Nephron (organoid): Measurements from ENCODE around the gene ZNF398.

Experiments used
- H3K27ac Mint-ChIP-seq, 3 experiments: 2 replicates each; pipeline ENCODE4 v1.8.0; 2020; ENCODE audit warnings: mixed read lengths in 3 of 3, mild to moderate bottlenecking in 2 of 3, moderate library complexity in 1 of 3
- H3K27me3 Mint-ChIP-seq: 2 replicates; pipeline ENCODE4 v1.8.0; 2021; ENCODE audit warnings: low read depth, mild to moderate bottlenecking, moderate library complexity, mixed read lengths
- H3K36me3 Mint-ChIP-seq: 2 replicates; pipeline ENCODE4 v1.8.0; 2020; ENCODE audit warnings: low read depth, mixed read lengths
- H3K4me1 Mint-ChIP-seq: 2 replicates; pipeline ENCODE4 v1.8.0; 2020; ENCODE audit warnings: mixed read lengths
- H3K4me3 Mint-ChIP-seq, 3 experiments: 2 replicates each; pipeline ENCODE4 v1.8.0; 2020; ENCODE audit warnings: mild to moderate bottlenecking in 3 of 3, mixed read lengths in 3 of 3, moderate library complexity in 2 of 3
- H3K9me3 Mint-ChIP-seq: 2 replicates; pipeline ENCODE4 v1.8.0; 2020; ENCODE audit warnings: mixed read lengths
- TF ChIP-seq, protein P1 (sequence below), 3 experiments: fragments of 200-600 bp; sonication (generic); IDR thresholded peaks; one replicate each; pipeline ENCODE4 v1.5.0; 2021; ENCODE audit warnings: antibody characterized with exemption in 3 of 3; ENCODE audit not compliant: unreplicated experiment in 3 of 3

ZNF398 gene

DNA sequence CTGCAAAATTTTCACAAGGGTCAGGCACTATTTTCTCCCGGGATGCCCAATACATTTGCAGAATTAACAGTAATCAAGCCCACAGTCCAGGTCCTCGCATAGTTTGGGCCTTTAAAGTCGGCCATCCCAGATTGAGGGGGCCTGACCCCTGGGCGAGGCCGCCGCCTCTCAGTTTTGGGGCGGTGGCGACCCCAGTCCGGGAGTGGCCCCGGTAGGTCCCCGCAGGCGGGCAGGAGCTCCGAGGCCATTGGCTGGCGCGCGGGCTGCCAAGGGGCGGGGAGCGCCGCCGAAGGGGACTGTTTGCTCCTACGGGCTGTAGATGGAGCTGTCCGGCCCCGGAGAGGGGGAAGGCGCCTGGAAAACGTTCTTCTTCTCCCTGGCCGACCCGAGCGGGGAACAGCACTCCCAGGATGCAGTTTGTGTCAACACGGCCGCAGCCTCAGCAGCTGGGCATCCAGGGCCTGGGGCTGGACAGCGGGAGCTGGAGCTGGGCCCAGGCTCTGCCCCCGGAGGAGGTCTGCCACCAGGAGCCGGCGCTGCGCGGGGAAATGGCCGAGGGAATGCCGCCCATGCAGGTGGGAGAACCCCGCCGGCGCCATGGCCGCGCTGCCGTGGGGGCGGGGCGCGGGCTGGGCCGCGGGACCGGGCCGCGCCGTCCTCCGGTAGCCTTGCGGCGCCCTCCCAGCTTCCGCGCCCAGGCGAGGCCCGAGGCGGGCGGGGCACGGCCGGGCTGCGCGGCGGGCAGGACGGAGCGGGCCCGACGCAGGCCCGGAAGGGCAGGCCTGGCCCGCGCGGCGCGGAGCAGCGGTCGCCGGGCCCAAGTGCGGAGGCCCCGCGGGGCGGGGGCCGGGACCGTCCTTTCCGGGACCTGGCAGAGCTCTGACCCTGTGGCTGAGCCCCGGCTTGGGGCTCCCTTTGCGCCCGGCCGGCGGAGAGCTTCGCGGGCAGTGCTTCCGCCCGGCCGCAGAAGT, 48.2 kb downstream of the ZNF398 start, which contains the start of gene ZNF282:
Gene ZNF282 (plus strand): TSS at position 367 of the 971 bp plus-strand sequence. CDS start 44 bp downstream, at position 411.
- Mint-ChIP-seq H3K9me3 (peaks cover 3% of the 10 kb centered on the region), H3K27me3 (peaks cover under 1% of the 10 kb centered on the region), H3K36me3 (peaks cover 28% of the 10 kb centered on the region), H3K27ac (peak within 1 kb of the TSS; percentile 73 to 92 (median 91)), H3K4me1 (peaks cover 13% of the 10 kb centered on the region), H3K4me3 (peak within 1 kb of the TSS; percentile 90 to 93 (median 92))
- TF ChIP-seq, protein P1, sequence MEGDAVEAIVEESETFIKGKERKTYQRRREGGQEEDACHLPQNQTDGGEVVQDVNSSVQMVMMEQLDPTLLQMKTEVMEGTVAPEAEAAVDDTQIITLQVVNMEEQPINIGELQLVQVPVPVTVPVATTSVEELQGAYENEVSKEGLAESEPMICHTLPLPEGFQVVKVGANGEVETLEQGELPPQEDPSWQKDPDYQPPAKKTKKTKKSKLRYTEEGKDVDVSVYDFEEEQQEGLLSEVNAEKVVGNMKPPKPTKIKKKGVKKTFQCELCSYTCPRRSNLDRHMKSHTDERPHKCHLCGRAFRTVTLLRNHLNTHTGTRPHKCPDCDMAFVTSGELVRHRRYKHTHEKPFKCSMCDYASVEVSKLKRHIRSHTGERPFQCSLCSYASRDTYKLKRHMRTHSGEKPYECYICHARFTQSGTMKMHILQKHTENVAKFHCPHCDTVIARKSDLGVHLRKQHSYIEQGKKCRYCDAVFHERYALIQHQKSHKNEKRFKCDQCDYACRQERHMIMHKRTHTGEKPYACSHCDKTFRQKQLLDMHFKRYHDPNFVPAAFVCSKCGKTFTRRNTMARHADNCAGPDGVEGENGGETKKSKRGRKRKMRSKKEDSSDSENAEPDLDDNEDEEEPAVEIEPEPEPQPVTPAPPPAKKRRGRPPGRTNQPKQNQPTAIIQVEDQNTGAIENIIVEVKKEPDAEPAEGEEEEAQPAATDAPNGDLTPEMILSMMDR (IDR thresholded peaks at IDR 0.05; ENCODE audit: unreplicated experiment in 3 of 3): peak; percentile 60 to 75 (median 74)

DNA sequence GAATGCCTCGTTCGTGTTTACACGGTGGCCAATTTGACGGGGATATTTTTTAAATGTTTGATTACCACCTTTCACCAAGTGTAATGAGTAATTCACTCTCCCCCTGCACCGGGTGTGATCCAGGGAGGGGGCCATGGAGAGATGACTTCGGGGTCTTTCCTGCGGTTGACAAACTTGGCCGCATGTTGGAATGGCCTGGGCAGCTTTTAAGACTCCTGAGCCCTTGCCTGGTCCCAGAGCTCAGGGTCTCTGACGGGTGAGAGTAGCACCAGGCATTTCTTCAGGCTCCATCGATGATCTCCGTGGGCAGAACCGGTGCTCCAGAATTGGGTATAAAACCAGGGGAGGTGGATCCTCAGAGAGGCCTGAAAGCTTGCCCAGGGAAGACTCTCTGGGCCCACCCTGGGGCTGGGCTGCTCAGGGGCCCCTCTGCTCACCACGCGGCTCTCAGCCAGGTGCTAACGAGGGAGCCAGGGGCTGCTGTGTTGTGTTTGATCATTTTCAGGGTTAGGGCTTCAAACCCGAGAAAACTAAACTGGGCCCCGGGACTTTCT, 49.0 kb downstream of the ZNF398 start:
- H3K9me3 Mint-ChIP-seq: peaks cover 3% of the 10 kb centered on the region

DNA sequence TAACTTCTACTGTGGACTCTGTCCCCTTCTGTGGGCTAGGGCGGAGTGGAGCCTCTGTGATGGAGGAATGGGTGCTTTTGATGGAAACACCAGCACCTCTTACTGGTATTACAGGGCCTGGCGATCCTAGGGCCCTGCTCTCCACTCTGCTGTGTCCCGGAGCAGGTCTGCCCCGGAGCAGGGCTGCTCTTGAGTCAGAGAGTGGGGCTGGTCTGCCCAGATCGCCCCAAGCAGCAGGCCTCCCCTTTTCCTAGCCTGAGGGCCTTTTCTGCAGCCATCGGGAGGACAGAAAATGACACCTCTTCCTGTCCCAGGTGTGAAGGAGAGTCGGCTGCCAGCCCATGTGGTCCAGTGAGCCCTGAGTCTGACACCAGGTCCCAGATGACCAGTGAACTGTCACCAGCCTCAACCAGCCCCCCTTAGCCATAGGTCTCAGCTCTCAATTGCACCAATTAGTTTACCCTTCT, 49.5 kb downstream of the ZNF398 start:
- TF ChIP-seq, protein P1 (IDR thresholded peaks at IDR 0.05; ENCODE audit: unreplicated experiment in 3 of 3): no peak
- Mint-ChIP-seq H3K9me3 (peaks cover 3% of the 10 kb centered on the region), H3K27me3 (no peaks in the 10 kb centered on the region), H3K4me1 (peaks cover 13% of the 10 kb centered on the region), H3K36me3 (peaks cover 39% of the 10 kb centered on the region), H3K27ac (peak overlapping the region; percentile 73 to 92 (median 91)), H3K4me3 (peak overlapping the region; percentile 90 to 93 (median 92))

More for the DNA sequence above, 49.0 kb downstream of the ZNF398 start:
- Mint-ChIP-seq H3K36me3 (peaks cover 34% of the 10 kb centered on the region), H3K27me3 (no peaks in the 10 kb centered on the region), H3K4me1 (peaks cover 13% of the 10 kb centered on the region), H3K4me3 (peak overlapping the region; percentile 90 to 93 (median 92)), H3K27ac (peak overlapping the region; percentile 73 to 92 (median 91))
- TF ChIP-seq, protein P1 (IDR thresholded peaks at IDR 0.05; ENCODE audit: unreplicated experiment in 3 of 3): no peak

DNA sequence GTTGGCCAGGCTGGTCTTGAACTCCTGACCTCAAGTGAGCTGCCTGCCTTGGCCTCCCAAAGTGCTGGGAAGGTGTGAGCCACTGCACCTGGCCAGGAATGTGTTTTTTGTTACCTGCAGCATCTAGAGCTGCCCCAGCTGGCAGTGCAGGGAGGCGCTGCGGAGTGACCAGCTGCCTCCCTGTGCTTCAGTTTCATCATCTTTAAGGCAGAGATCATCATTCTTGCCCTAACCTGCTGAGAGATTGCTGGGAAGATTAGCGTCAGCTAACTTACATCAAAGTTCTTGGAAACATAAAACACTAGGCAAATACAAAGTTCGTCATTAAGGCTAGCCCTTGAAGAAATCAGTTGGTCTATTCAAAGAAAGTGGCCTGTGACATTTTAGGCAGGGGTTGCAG, 50.4 kb downstream of the ZNF398 start:
- Mint-ChIP-seq H3K4me3 (peak overlapping the region; percentile 43 to 93 (median 90)), H3K4me1 (peaks cover 13% of the 10 kb centered on the region), H3K27me3 (no peaks in the 10 kb centered on the region), H3K36me3 (peaks cover 47% of the 10 kb centered on the region), H3K27ac (no peak overlapping the region), H3K9me3 (peaks cover 3% of the 10 kb centered on the region)
- TF ChIP-seq, protein P1 (IDR thresholded peaks at IDR 0.05; ENCODE audit: unreplicated experiment in 3 of 3): no peak

DNA sequence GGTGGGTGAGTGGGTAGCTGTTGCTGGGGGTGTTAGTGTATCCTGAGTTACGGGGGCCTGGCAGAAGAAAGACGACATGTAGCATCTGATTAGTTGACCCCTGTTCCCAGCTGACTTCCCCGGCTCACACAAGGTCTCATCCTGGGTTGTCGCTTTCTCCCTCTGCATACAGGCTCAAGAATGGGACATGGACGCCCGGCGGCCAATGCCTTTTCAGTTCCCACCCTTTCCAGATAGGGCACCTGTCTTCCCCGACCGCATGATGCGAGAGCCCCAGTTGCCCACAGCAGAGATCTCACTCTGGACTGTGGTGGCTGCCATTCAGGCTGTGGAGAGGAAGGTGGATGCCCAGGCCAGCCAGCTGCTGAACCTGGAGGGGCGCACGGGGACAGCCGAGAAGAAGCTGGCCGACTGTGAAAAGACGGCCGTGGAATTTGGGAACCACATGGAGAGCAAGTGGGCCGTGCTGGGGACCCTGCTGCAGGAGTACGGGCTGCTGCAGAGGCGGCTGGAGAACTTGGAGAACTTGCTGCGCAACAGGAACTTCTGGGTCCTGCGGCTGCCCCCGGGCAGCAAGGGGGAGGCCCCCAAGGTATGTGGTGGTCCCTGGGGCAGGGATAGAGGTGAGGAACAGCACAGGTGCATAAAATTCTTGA, 51.0 kb downstream of the ZNF398 start:
- H3K27me3 Mint-ChIP-seq: no peaks in the 10 kb centered on the region
- peak overlapping the region in 1 of 3 experiments; percentile 93 for H3K4me3 Mint-ChIP-seq
- H3K9me3 Mint-ChIP-seq: peaks cover 3% of the 10 kb centered on the region
- peaks cover 53% of the 10 kb centered on the region for H3K36me3 Mint-ChIP-seq
- TF ChIP-seq, protein P1 (IDR thresholded peaks at IDR 0.05; ENCODE audit: unreplicated experiment in 3 of 3): no peak
- no peak overlapping the region for H3K27ac Mint-ChIP-seq
- H3K4me1 Mint-ChIP-seq: peaks cover 13% of the 10 kb centered on the region
